Measurements from ENCODE around the gene COL6A3. TPM values are rescaled to one million over a fixed set of nuclear protein-coding genes. Genes with fewer than 3 reads are reported as not detected.

The COL6A3 gene
- total RNA-seq, 1 experiment from 2014 or later = 1.2 TPM

DNA sequence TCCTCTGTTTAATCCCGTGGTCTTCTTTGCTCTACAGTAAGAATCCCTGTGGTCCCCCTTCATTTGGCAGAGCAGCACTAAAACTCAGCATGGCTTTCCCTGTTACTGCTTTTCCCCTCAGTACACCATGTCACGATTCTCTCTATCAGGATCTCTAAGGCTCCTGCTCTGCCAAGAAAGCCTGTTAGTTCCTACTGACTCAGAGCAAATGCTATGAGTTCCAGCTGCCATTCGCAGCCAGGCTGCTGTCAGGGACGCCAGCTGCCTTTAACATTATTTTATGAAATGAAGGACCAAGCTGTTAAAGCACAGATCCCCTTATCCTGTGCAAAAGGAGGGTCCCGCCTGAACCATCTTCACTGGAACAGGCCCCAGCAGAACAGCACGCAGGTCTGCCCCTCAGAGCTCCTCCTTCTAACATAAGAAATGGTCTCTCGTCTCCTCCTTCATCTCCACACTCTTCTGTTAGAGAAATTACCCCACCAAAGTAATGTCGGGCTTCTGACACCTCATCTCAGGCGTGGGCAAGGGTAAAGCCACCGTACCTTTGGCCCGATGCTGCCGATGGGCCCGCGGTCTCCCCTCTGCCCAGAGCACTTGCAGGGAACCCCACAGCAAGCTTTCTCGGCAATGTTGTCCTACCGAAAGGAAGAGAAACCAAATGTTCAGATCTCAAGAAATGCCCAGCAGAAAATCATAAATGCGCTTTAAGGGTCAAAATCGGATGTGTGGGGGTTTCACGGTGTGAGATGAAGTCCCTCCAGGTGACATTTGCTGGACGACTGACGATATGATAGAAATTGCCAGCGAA lies 52.6 kb downstream of the COL6A3 start:
- peaks cover 89% of the 10 kb centered on the region for H3K27me3 ChIP-seq (ENCODE audit: insufficient read depth, low read length)
- intact Hi-C loops (cut with micrococcal nuclease) = no loop called here
- ChIA-PET RAD21 (ENCODE audit: low non-redundant PET in 1 of 2, low total read pairs in 2 of 2, uncharacterized antibody in 2 of 2, unreplicated experiment in 2 of 2) (no interaction called here), POLR2A (no interaction called here), CTCF (no interaction called here)
- no peaks in the 10 kb centered on the region for H3K9me2 ChIP-seq (ENCODE audit: insufficient read depth)
- H3K4me2 ChIP-seq (ENCODE audit: low read length) = no peak overlapping the region
- no peaks in the 10 kb centered on the region for H3K9me3 ChIP-seq (ENCODE audit: control insufficient read depth in 1 of 2, insufficient read depth in 1 of 2, low read depth in 1 of 2, low read length in 2 of 2)
- no peaks in the 10 kb centered on the region for H3K36me3 ChIP-seq (ENCODE audit: control insufficient read depth in 1 of 2, insufficient read depth in 2 of 2, low read length in 2 of 2)
- H3K79me2 ChIP-seq (ENCODE audit: insufficient read depth, low read length) = no peaks in the 10 kb centered on the region
- H3K4me3 ChIP-seq (replicated peaks in 1 of 2; ENCODE audit: low read depth in 1 of 2, low read length in 2 of 2) = no peak overlapping the region
- H4K20me1 ChIP-seq (ENCODE audit: insufficient read depth) = no peaks in the 10 kb centered on the region
- H3K27ac ChIP-seq (ENCODE audit: low read depth, low read length) = no peak overlapping the region
- BruUV-seq (replicated peaks) = no TSS peak
- no peak overlapping the region for H2AFZ ChIP-seq (ENCODE audit: low read depth, low read length, poor library complexity, severe bottlenecking)
- H3K9ac ChIP-seq (ENCODE audit: low read length) = no peak overlapping the region
- no peak for TF ChIP-seq YY1 (IDR thresholded peaks at IDR 0.05; ENCODE audit: extremely low read depth, insufficient replicate concordance, low read depth, low read length)
- TF ChIP-seq EZH2phosphoT487 (IDR thresholded peaks at IDR 0.05; ENCODE audit: borderline replicate concordance) = 0 out of 2 replicates have a peak, but pooled peaks have one; percentile 46
- DNase-seq (ENCODE audit: low read depth, low spot score) (no peak), ATAC-seq (no peak)
- no peaks in the 10 kb centered on the region for H3K4me1 ChIP-seq (ENCODE audit: control insufficient read depth in 1 of 2, insufficient read depth in 2 of 2, low read length in 2 of 2)

DNA sequence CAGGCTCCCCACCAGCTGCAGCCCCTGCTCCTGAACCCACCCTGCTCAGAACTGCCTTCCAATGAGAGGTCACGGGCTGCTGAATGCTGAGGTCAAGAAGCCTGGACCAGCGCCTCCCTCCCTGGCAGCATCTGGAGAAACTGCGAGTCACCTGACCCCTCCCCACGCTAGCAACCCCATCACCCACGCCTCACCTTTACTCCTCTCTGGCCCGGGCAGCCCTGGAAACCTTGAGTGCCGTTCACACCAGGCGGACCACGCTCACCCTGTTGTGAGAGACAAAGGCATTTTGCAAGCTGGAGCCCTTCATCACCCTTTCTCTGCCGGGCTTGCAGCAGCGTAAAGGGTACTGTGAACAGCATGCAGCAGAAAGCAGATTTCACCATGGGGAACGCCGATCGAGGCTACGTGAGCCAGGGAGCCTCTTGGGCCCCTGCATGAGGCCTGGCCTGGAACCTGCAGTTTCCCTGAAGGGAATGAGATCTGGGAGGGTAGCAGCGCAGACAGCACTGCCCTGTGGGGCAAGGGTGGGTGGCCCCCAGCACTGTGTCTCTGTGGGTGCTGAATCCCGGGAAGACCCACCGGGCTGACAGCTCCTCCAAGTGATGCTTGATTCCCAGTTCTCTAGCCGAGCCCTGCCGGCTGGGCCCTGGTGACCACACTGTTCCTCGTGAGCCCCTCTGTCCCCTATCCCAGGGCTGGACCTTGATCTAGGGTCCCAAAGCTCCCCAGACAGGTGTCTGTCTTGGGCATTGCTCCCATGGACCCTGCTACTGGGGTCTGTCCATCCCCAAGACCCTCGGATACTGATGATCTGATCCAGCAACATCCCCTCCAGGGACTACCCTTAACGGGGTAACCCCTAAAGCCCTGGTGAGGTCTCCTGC lies 53.8 kb downstream of the COL6A3 start:
- no peak overlapping the region for H3K4me2 ChIP-seq (ENCODE audit: low read length)
- ATAC-seq (no peak), DNase-seq (ENCODE audit: low read depth, low spot score) (no peak)
- no peaks in the 10 kb centered on the region for H3K4me1 ChIP-seq (ENCODE audit: control insufficient read depth in 1 of 2, insufficient read depth in 2 of 2, low read length in 2 of 2)
- intact Hi-C loops (cut with micrococcal nuclease) = no loop called here
- RAD21 ChIA-PET (ENCODE audit: low non-redundant PET in 1 of 2, low total read pairs in 2 of 2, uncharacterized antibody in 2 of 2, unreplicated experiment in 2 of 2) = no interaction called here
- H3K79me2 ChIP-seq (ENCODE audit: insufficient read depth, low read length) = no peaks in the 10 kb centered on the region
- no peaks in the 10 kb centered on the region for H4K20me1 ChIP-seq (ENCODE audit: insufficient read depth)
- H3K27me3 ChIP-seq (ENCODE audit: insufficient read depth, low read length) = peaks cover 88% of the 10 kb centered on the region
- CTCF ChIA-PET = no interaction called here
- H3K9ac ChIP-seq (ENCODE audit: low read length) = no peak overlapping the region
- H3K9me3 ChIP-seq (ENCODE audit: control insufficient read depth in 1 of 2, insufficient read depth in 1 of 2, low read depth in 1 of 2, low read length in 2 of 2) = no peaks in the 10 kb centered on the region
- BruUV-seq (replicated peaks) = no TSS peak
- no peak overlapping the region for H3K27ac ChIP-seq (ENCODE audit: low read depth, low read length)
- POLR2A ChIA-PET = no interaction called here
- H3K36me3 ChIP-seq (ENCODE audit: control insufficient read depth in 1 of 2, insufficient read depth in 2 of 2, low read length in 2 of 2) = no peaks in the 10 kb centered on the region
- no peaks in the 10 kb centered on the region for H3K9me2 ChIP-seq (ENCODE audit: insufficient read depth)
- no peak overlapping the region for H3K4me3 ChIP-seq (replicated peaks in 1 of 2; ENCODE audit: low read depth in 1 of 2, low read length in 2 of 2)
- no peak overlapping the region for H2AFZ ChIP-seq (ENCODE audit: low read depth, low read length, poor library complexity, severe bottlenecking)
- TF ChIP-seq, protein P1, sequence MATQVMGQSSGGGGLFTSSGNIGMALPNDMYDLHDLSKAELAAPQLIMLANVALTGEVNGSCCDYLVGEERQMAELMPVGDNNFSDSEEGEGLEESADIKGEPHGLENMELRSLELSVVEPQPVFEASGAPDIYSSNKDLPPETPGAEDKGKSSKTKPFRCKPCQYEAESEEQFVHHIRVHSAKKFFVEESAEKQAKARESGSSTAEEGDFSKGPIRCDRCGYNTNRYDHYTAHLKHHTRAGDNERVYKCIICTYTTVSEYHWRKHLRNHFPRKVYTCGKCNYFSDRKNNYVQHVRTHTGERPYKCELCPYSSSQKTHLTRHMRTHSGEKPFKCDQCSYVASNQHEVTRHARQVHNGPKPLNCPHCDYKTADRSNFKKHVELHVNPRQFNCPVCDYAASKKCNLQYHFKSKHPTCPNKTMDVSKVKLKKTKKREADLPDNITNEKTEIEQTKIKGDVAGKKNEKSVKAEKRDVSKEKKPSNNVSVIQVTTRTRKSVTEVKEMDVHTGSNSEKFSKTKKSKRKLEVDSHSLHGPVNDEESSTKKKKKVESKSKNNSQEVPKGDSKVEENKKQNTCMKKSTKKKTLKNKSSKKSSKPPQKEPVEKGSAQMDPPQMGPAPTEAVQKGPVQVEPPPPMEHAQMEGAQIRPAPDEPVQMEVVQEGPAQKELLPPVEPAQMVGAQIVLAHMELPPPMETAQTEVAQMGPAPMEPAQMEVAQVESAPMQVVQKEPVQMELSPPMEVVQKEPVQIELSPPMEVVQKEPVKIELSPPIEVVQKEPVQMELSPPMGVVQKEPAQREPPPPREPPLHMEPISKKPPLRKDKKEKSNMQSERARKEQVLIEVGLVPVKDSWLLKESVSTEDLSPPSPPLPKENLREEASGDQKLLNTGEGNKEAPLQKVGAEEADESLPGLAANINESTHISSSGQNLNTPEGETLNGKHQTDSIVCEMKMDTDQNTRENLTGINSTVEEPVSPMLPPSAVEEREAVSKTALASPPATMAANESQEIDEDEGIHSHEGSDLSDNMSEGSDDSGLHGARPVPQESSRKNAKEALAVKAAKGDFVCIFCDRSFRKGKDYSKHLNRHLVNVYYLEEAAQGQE (IDR thresholded peaks at IDR 0.05; ENCODE audit: low read depth) = no peak
- TF ChIP-seq, protein P2, sequence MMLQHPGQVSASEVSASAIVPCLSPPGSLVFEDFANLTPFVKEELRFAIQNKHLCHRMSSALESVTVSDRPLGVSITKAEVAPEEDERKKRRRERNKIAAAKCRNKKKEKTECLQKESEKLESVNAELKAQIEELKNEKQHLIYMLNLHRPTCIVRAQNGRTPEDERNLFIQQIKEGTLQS (IDR thresholded peaks at IDR 0.05) = no peak
- TF ChIP-seq SRF (IDR thresholded peaks at IDR 0.05; ENCODE audit: low read depth) (no peak), ZNF274 (IDR thresholded peaks at IDR 0.05; ENCODE audit: low read depth, low read length) (no peak), CEBPB (IDR thresholded peaks at IDR 0.05; ENCODE audit: low read depth) (no peak), SP1 (IDR thresholded peaks at IDR 0.05; ENCODE audit: low read depth) (no peak), EZH2phosphoT487 (IDR thresholded peaks at IDR 0.05; ENCODE audit: borderline replicate concordance) (no peak), EZH2 (IDR thresholded peaks at IDR 0.05) (no peak), TCF7L2 (IDR thresholded peaks at IDR 0.05; ENCODE audit: borderline replicate concordance, extremely low read depth, insufficient read depth, insufficient read length) (no peak)
- TF ChIP-seq, protein P3, sequence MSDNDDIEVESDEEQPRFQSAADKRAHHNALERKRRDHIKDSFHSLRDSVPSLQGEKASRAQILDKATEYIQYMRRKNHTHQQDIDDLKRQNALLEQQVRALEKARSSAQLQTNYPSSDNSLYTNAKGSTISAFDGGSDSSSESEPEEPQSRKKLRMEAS (IDR thresholded peaks at IDR 0.05) = no peak
